ENCODE results near the gene MRPL37. TPM values are rescaled to one million over a fixed set of nuclear protein-coding genes. Genes with fewer than 3 reads are reported as not detected.

MRPL37 gene
- total RNA-seq, 2 donors from 2014 or later: 63.1 to 75.9 TPM

DNA sequence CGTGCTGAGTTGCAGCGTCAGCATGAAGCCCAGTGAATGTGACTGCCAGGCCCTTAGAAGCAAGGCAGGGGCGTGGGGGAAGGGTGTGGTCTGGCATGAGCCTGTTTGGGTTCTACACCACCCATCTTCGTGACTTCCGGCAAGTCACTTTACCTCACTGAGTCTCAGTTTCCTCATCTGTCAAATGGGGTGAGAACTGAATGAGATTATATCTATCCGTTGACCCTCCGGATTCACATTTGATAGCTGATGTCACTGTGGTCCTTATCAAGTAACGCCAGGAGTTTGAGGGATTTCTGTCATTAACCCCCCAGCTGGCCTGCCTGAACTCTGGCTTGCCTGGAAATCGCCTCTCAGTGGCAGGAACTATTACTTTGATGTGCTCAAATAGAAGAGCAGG, 15.6 kb downstream of the MRPL37 start:
- Histone ChIP-seq H3K4me3 (no peak overlapping the region), H3K27ac (no peak overlapping the region), H3K27me3 (no peaks in the 10 kb centered on the region), H3K9me3 (no peaks in the 10 kb centered on the region), H3K4me1 (peaks cover 0 to 19% of the 10 kb centered on the region in 2 donors), H3K36me3 (peaks cover 86% of the 10 kb centered on the region)
- DNase-seq (ENCODE audit: low spot score): no peak
- TF ChIP-seq, protein P1, sequence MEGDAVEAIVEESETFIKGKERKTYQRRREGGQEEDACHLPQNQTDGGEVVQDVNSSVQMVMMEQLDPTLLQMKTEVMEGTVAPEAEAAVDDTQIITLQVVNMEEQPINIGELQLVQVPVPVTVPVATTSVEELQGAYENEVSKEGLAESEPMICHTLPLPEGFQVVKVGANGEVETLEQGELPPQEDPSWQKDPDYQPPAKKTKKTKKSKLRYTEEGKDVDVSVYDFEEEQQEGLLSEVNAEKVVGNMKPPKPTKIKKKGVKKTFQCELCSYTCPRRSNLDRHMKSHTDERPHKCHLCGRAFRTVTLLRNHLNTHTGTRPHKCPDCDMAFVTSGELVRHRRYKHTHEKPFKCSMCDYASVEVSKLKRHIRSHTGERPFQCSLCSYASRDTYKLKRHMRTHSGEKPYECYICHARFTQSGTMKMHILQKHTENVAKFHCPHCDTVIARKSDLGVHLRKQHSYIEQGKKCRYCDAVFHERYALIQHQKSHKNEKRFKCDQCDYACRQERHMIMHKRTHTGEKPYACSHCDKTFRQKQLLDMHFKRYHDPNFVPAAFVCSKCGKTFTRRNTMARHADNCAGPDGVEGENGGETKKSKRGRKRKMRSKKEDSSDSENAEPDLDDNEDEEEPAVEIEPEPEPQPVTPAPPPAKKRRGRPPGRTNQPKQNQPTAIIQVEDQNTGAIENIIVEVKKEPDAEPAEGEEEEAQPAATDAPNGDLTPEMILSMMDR (IDR thresholded peaks at IDR 0.05): no peak

DNA sequence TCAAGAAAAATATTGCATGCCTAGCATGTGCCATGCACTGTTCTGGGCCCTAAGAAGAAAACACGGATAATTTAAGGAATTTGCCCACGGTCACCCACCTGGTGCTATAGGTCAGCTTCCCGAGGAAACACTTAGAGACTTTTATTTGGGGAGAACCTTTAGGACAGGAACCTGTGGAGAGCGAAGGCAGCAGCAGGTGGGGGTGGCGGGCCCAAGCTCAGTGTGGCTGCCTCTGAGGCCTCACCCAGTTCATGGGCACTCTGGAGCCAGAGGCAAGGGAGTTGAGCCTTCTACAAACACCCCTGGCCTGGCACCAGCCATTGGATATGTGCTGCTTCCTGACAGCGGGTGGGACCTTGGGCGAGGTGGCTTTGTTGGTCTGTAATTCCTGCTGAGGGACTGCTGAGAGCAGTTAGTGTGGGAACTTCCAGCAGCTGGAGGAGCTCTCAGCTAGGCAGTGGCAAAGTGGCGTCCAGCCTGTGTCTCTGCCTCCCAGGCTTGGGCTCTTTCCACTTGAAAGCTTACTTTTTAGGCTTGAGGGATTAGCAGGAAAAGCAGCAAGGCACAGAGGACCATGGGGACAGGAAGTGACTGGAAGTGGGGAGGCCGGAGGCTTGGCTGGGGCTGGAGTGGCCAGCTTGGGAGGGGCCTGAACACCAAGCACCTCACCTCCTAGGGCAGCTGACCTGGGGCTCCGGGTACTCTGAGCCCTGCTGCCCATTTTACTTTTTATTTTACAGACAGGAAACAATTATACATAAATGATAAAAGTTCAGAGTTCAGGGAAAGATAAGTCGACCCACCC, 19.1 kb downstream of the MRPL37 start:
- Histone ChIP-seq H3K27me3 (no peaks in the 10 kb centered on the region), H3K4me1 (peaks cover 0 to 23% of the 10 kb centered on the region in 2 donors), H3K4me3 (no peak overlapping the region), H3K27ac (peak overlapping the region in 1 of 2 donors; percentile 53), H3K9me3 (no peaks in the 10 kb centered on the region), H3K36me3 (peaks cover 51% of the 10 kb centered on the region)
- no peak for DNase-seq (ENCODE audit: low spot score)
- TF ChIP-seq, protein P1 (IDR thresholded peaks at IDR 0.05): no peak

DNA sequence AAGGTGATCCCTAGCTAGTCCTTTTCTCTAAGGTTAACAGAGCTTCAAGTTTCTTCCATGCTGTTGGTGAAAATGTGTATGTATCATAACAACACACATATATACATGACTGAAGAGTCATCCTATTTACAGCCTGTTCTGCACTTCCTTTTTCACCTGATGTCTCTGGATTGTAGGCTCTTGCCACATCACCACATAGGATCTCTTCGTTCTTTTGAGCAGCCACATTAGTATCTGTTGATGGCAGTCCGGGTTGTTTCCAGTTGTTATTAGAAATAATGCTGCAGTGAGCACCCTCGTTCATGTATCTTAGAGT, 19.7 kb downstream of the MRPL37 start:
- no peaks in the 10 kb centered on the region for H3K9me3 ChIP-seq
- DNase-seq (ENCODE audit: low spot score): no peak
- TF ChIP-seq, protein P1 (IDR thresholded peaks at IDR 0.05): no peak
- no peak overlapping the region for H3K4me3 ChIP-seq
- peaks cover 45% of the 10 kb centered on the region for H3K36me3 ChIP-seq
- H3K27ac ChIP-seq: peak overlapping the region; percentile 53 to 57
- peaks cover 0 to 23% of the 10 kb centered on the region in 2 donors for H3K4me1 ChIP-seq
- H3K27me3 ChIP-seq: no peaks in the 10 kb centered on the region

DNA sequence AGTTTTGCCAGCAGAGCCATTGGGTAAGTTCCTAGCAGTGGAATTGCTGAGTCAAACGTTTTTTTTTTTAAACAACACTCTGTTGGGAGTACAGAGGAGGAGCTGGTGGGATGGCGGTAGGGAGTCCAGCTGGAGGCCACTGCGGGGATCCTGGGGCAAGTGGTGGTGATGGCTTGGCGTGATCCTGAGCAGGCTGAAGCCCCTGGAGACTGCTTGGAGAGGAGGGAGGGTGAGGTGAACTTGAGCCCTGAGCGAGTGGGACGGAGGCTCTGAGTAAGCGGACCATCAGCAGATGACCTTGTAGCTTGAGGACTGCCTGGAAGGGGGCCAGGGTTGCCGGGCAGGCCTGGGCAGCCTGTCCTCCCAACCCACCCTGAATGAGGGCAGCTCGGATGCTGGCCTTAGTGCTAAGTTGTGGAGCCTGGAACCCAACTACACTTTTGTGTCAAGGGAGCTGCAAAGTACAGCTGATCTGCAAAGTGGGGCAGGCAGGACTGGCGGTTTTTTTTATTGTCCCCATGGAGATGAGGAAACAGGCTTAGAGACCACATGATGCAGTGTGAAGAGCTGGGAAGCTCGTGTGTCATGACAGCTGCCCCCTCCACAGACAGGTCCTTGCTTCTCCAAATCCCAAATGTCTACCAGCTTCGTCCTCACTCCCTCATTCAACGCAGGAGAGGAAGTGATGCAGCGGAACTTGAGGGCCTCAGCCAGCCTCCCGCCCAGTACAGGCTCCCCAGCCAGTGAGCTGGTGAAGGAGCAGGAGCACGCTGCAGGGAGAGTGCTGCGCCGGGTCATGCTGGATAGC, 20.2 kb downstream of the MRPL37 start:
- H3K9me3 ChIP-seq: no peaks in the 10 kb centered on the region
- no peaks in the 10 kb centered on the region for H3K27me3 ChIP-seq
- peak overlapping the region; percentile 53 to 57 for H3K27ac ChIP-seq
- H3K4me3 ChIP-seq: no peak overlapping the region
- peaks cover 39% of the 10 kb centered on the region for H3K36me3 ChIP-seq
- H3K4me1 ChIP-seq: peaks cover 0 to 23% of the 10 kb centered on the region in 2 donors
- DNase-seq (ENCODE audit: low spot score): no peak
- TF ChIP-seq, protein P1 (IDR thresholded peaks at IDR 0.05): no peak

GRCh38 chr1:54221113-54221834, 21.3 kb downstream of the MRPL37 start:
- TF ChIP-seq, protein P1 (IDR thresholded peaks at IDR 0.05): no peak
- H3K27ac ChIP-seq: no peak overlapping the region
- peaks cover 29% of the 10 kb centered on the region for H3K36me3 ChIP-seq
- DNase-seq (ENCODE audit: low spot score): no peak
- H3K4me3 ChIP-seq: no peak overlapping the region
- H3K27me3 ChIP-seq: no peaks in the 10 kb centered on the region
- peaks cover 0 to 23% of the 10 kb centered on the region in 2 donors for H3K4me1 ChIP-seq
- H3K9me3 ChIP-seq: no peaks in the 10 kb centered on the region

Data from right atrium auricular region (tissue), 2 donors.